Natural killer cell (primary cell): ENCODE data around the gene GBP7. TPM values are rescaled to one million over a fixed set of nuclear protein-coding genes. Genes with fewer than 3 reads are reported as not detected.

Experiments
- ATAC-seq, 3 donors: fragments of 150-1000 bp in 2 of 3; fragments of 200-7000 bp in 1 of 3; cut with Tn5 transposase; 1 replicate in 1 of 3; 2 replicates in 2 of 3; pipeline ENCODE4 v1.10.0; 2021; ENCODE audit warnings: mild to moderate bottlenecking in 2 of 3, moderate library complexity in 2 of 3
- DNase-seq, 2 donors: peaks; one replicate each; pipeline versions ENCODE4 v3.0.0 to v3.0.0-alpha.2; 2013 to 2021; ENCODE audit warnings: mixed read lengths in 1 of 2
- H3K27ac ChIP-seq: one replicate; pipeline ENCODE4 v1.5.1; 2013; ENCODE audit warnings: mild to moderate bottlenecking, low read length
- H3K27me3 ChIP-seq: one replicate; pipeline ENCODE4 v1.6.1; 2013; ENCODE audit warnings: low read length; ENCODE audit not compliant: control insufficient read depth, insufficient read depth
- H3K36me3 ChIP-seq: one replicate; pipeline ENCODE4 v1.6.1; 2013; ENCODE audit warnings: low read length; ENCODE audit not compliant: control insufficient read depth, insufficient read depth
- H3K4me1 ChIP-seq: one replicate; pipeline ENCODE4 v1.6.1; 2013; ENCODE audit warnings: low read length; ENCODE audit not compliant: control insufficient read depth, insufficient read depth
- H3K4me3 ChIP-seq: one replicate; pipeline ENCODE4 v1.5.1; 2013; ENCODE audit warnings: low read length
- H3K9me3 ChIP-seq: one replicate; pipeline ENCODE4 v1.6.1; 2013; ENCODE audit warnings: low read length; ENCODE audit not compliant: control insufficient read depth, insufficient read depth
- H3K27ac Mint-ChIP-seq, 2 donors: one replicate each; pipeline ENCODE4 v1.8.0; 2022; ENCODE audit warnings: mild to moderate bottlenecking in 2 of 2, mixed read lengths in 2 of 2, moderate library complexity in 1 of 2
- H3K27me3 Mint-ChIP-seq, 2 donors: one replicate each; pipeline ENCODE4 v1.8.0; 2022; ENCODE audit warnings: low read depth in 2 of 2, mixed read lengths in 2 of 2
- H3K36me3 Mint-ChIP-seq: one replicate; pipeline ENCODE4 v1.8.0; 2022; ENCODE audit warnings: mixed read lengths
- H3K4me1 Mint-ChIP-seq, 2 donors: one replicate each; pipeline ENCODE4 v1.8.0; 2022; ENCODE audit warnings: mixed read lengths in 2 of 2
- H3K4me3 Mint-ChIP-seq: one replicate; pipeline ENCODE4 v1.8.0; 2022; ENCODE audit warnings: mild to moderate bottlenecking, moderate library complexity, mixed read lengths
- H3K9me3 Mint-ChIP-seq, 2 donors: one replicate each; pipeline ENCODE4 v1.8.0; 2022; ENCODE audit warnings: mixed read lengths in 2 of 2
- CTCF ChIP-seq: fragments of 200-600 bp; IDR thresholded peaks from one replicate; pipeline ENCODE4 v1.8.0; 2022; ENCODE audit warnings: antibody characterized with exemption
- WGBS: methylation state at CpG from one replicate; pipeline ENCODE4 v1.1.7; 2013; ENCODE audit warnings: missing lambda C conversion rate; ENCODE audit not compliant: insufficient coverage; 5-methylcytosine and 5-hydroxymethylcytosine counted together
- intact Hi-C: fragments of 100-400 bp; cut with micrococcal nuclease; formaldehyde crosslinking; loops from one replicate; pipeline ENCODE4 v1.14.2; 2022
- total RNA-seq, 4 donors: library from RNA; stranded (reverse); fragments of 120-200 nt in 1 of 4; gene quantifications; one replicate each; pipeline versions ENCODE4 v1.2.3 to v1.2.4, GENCODE V29; 2013 to 2022

GBP7 gene
- total RNA-seq, 3 donors from 2014 or later (not counting 1 experiment from before 2014, with no cell fraction given): 0.75 TPM; not detected in 2

- H3K9me3 Mint-ChIP-seq: no peaks in the 10 kb centered on the region
- H3K36me3 Mint-ChIP-seq: no peaks in the 10 kb centered on the region
- Histone ChIP-seq H3K36me3 (peaks cover 18% of the 10 kb centered on the region), H3K4me3 (peak overlapping the region; percentile 64), H3K4me1 (peaks cover 32% of the 10 kb centered on the region), H3K27ac (peak overlapping the region; percentile 79), H3K27me3 (no peaks in the 10 kb centered on the region), H3K9me3 (no peaks in the 10 kb centered on the region)
- H3K27me3 Mint-ChIP-seq: no peaks in the 10 kb centered on the region
- peak overlapping the region; percentile 94 to 97 for H3K27ac Mint-ChIP-seq
- H3K4me3 Mint-ChIP-seq: peak overlapping the region; percentile 100
- WGBS: 0% methylated on average over 1 of the region's 3 CpGs
- ATAC-seq: peak in 2 of 3 donors; percentile 15 to 24
- intact Hi-C loops: no loop called here
- TF ChIP-seq CTCF: no peak
- peaks cover 70 to 76% of the 10 kb centered on the region in 2 donors for H3K4me1 Mint-ChIP-seq
- DNase-seq: peak in 1 of 2 donors; percentile 22
Measured at GRCh38 chr1:89125240-89125912, 50.4 kb downstream of the GBP7 start.

GRCh38 chr1:89121641-89122040 is 54.2 kb downstream of the GBP7 start:
- ATAC-seq (no peak), DNase-seq (no peak)
- Histone ChIP-seq H3K36me3 (peaks cover 56% of the 10 kb centered on the region), H3K4me3 (no peak overlapping the region), H3K4me1 (peaks cover 10% of the 10 kb centered on the region), H3K27me3 (no peaks in the 10 kb centered on the region), H3K9me3 (no peaks in the 10 kb centered on the region), H3K27ac (no peak overlapping the region)
- H3K27ac Mint-ChIP-seq: peak overlapping the region; percentile 94 to 97
- WGBS: 93% methylated on average over 8 of the region's 8 CpGs
- H3K4me3 Mint-ChIP-seq: no peak overlapping the region
- H3K36me3 Mint-ChIP-seq: no peaks in the 10 kb centered on the region
- H3K9me3 Mint-ChIP-seq: no peaks in the 10 kb centered on the region
- H3K27me3 Mint-ChIP-seq: no peaks in the 10 kb centered on the region
- TF ChIP-seq CTCF: no peak
- intact Hi-C loops: no loop called here
- H3K4me1 Mint-ChIP-seq: peaks cover 45 to 55% of the 10 kb centered on the region in 2 donors

GRCh38 chr1:89114662-89115061 is 61.1 kb downstream of the GBP7 start:
- intact Hi-C loops: no loop called here
- Mint-ChIP-seq H3K27ac (peak overlapping the region; percentile 47 to 61), H3K9me3 (no peaks in the 10 kb centered on the region), H3K27me3 (no peaks in the 10 kb centered on the region), H3K36me3 (peaks cover 44% of the 10 kb centered on the region), H3K4me1 (peaks cover 17 to 31% of the 10 kb centered on the region in 2 donors), H3K4me3 (no peak overlapping the region)
- H3K27me3 ChIP-seq: no peaks in the 10 kb centered on the region
- no peak for ATAC-seq
- H3K27ac ChIP-seq: no peak overlapping the region
- H3K36me3 ChIP-seq: peaks cover 96% of the 10 kb centered on the region
- H3K4me1 ChIP-seq: no peaks in the 10 kb centered on the region
- TF ChIP-seq CTCF: no peak
- DNase-seq: no peak
- H3K9me3 ChIP-seq: no peaks in the 10 kb centered on the region
- no peak overlapping the region for H3K4me3 ChIP-seq
- WGBS: 82% methylated on average over 2 of the region's 2 CpGs
